CD4-positive, alpha-beta memory T cell (primary cell): ENCODE measurements around the gene PSPC1. TPM values are rescaled to one million over a fixed set of nuclear protein-coding genes. Genes with fewer than 3 reads are reported as not detected.

Experiments
- CTCF ChIA-PET: fragments of 350-600 bp; sonication (Branson Sonifier 250); formaldehyde crosslinking; loops from one replicate; lab custom pipeline; 2021; ENCODE audit warnings: inconsistent platforms; ENCODE audit not compliant: partially characterized antibody; lab: Charles Lee
- POLR2A ChIA-PET: fragments of 350-600 bp; sonication (Branson Sonifier 250); formaldehyde crosslinking; loops from one replicate; lab custom pipeline; 2021; ENCODE audit not compliant: partially characterized antibody; lab: Charles Lee
- DNase-seq, 5 donors: peaks; one replicate each; pipeline versions ENCODE4 v3.0.0 to v3.0.0-alpha.2; 2020 to 2022; ENCODE audit warnings: mixed read lengths in 1 of 5
- H3K27ac ChIP-seq: one replicate; pipeline ENCODE4 v1.7.0; 2013; ENCODE audit warnings: low read depth, low read length
- H3K27me3 ChIP-seq: 2 replicates; pipeline ENCODE4 v1.7.0; 2013; ENCODE audit warnings: mild to moderate bottlenecking, low read length, moderate library complexity; ENCODE audit not compliant: insufficient read depth
- H3K36me3 ChIP-seq: 2 replicates; pipeline ENCODE4 v1.7.0; 2013; ENCODE audit warnings: mild to moderate bottlenecking, low read length, moderate library complexity; ENCODE audit not compliant: insufficient read depth
- H3K4me1 ChIP-seq: 2 replicates; pipeline ENCODE4 v1.7.0; 2013; ENCODE audit warnings: mild to moderate bottlenecking, low read length, moderate library complexity; ENCODE audit not compliant: insufficient read depth
- H3K4me3 ChIP-seq, 2 donors: one replicate each; pipeline ENCODE4 v1.7.0; 2013; ENCODE audit warnings: low read length in 2 of 2, mild to moderate bottlenecking in 1 of 2
- H3K9me3 ChIP-seq, 2 donors: one replicate each; pipeline ENCODE4 v1.7.0; 2013; ENCODE audit warnings: low read length in 2 of 2, control low read depth in 1 of 2; ENCODE audit not compliant: control insufficient read depth in 1 of 2
- H3K27ac Mint-ChIP-seq, 7 donors: one replicate each; pipeline ENCODE4 v1.8.0; 2020 to 2021; ENCODE audit warnings: mixed read lengths in 7 of 7, mild to moderate bottlenecking in 6 of 7, inconsistent platforms in 3 of 7, moderate library complexity in 3 of 7
- H3K27me3 Mint-ChIP-seq, 2 donors: one replicate each; pipeline ENCODE4 v1.8.0; 2020 to 2021; ENCODE audit warnings: mixed read lengths in 2 of 2
- H3K36me3 Mint-ChIP-seq, 2 donors: one replicate each; pipeline ENCODE4 v1.8.0; 2020 to 2021; ENCODE audit warnings: mixed read lengths in 2 of 2, inconsistent platforms in 1 of 2, mild to moderate bottlenecking in 1 of 2
- H3K4me1 Mint-ChIP-seq, 4 donors: one replicate each; pipeline ENCODE4 v1.8.0; 2020 to 2021; ENCODE audit warnings: mixed read lengths in 4 of 4, mild to moderate bottlenecking in 1 of 4
- H3K4me3 Mint-ChIP-seq, 8 donors: one replicate each; pipeline ENCODE4 v1.8.0; 2020 to 2021; ENCODE audit warnings: mixed read lengths in 8 of 8, mild to moderate bottlenecking in 7 of 8, moderate library complexity in 6 of 8, inconsistent platforms in 3 of 8
- H3K9me3 Mint-ChIP-seq, 8 donors: one replicate each; pipeline ENCODE4 v1.8.0; 2020 to 2021; ENCODE audit warnings: mixed read lengths in 8 of 8, mild to moderate bottlenecking in 5 of 8, inconsistent platforms in 3 of 8, moderate library complexity in 1 of 8
- intact Hi-C: fragments of 100-400 bp; cut with micrococcal nuclease; formaldehyde crosslinking; loops from one replicate; pipeline ENCODE4 v1.15.1; 2023
- polyA plus RNA-seq, 2 donors: library from polyadenylated mRNA; unstranded; fragments of 300-500 nt; fragmentation: Illumina TruSeq; gene quantifications; one replicate each; pipeline ENCODE4 v1.2.3, GENCODE V29; 2021
- total RNA-seq, 2 experiments: library from RNA; stranded (reverse); gene quantifications; one replicate each; pipeline ENCODE4 v1.2.3, GENCODE V29; 2021

PSPC1 gene
- total and polyA plus RNA-seq, 4 experiments from 2014 or later, result 29.2 to 82.2 (median 58.2) TPM

- no peaks in the 10 kb centered on the region for H3K27me3 ChIP-seq
- no peak overlapping the region for H3K4me3 ChIP-seq
- no peaks in the 10 kb centered on the region for H3K9me3 ChIP-seq
- no peaks in the 10 kb centered on the region for H3K4me1 ChIP-seq
- Mint-ChIP-seq H3K4me1 (no peaks in the 10 kb centered on the region), H3K36me3 (peaks cover 0 to 3% of the 10 kb centered on the region in 2 donors), H3K27ac (no peak overlapping the region), H3K27me3 (no peaks in the 10 kb centered on the region), H3K9me3 (no peaks in the 10 kb centered on the region), H3K4me3 (no peak overlapping the region)
- no peaks in the 10 kb centered on the region for H3K36me3 ChIP-seq
- DNase-seq, result no peak
- CTCF ChIA-PET, result no interaction called here
- intact Hi-C loops, result no loop called here
- POLR2A ChIA-PET, result interaction anchor here (1.2 kb wide), 1 partner anchor 28 kb away, joined by 4 read pairs; the partner anchor contains the start of gene PSPC1
- no peak overlapping the region for H3K27ac ChIP-seq
Observed at GRCh38 chr13:19810996-19811881, 28.5 kb upstream of the PSPC1 start.

- Histone ChIP-seq H3K4me1 (no peaks in the 10 kb centered on the region), H3K36me3 (no peaks in the 10 kb centered on the region), H3K9me3 (no peaks in the 10 kb centered on the region), H3K27me3 (no peaks in the 10 kb centered on the region), H3K4me3 (no peak overlapping the region), H3K27ac (no peak overlapping the region)
- Mint-ChIP-seq H3K27ac (no peak overlapping the region), H3K4me3 (no peak overlapping the region), H3K9me3 (no peaks in the 10 kb centered on the region), H3K36me3 (peaks cover 0 to 3% of the 10 kb centered on the region in 2 donors), H3K27me3 (no peaks in the 10 kb centered on the region), H3K4me1 (no peaks in the 10 kb centered on the region)
- CTCF ChIA-PET, result no interaction called here
- intact Hi-C loops, result no loop called here
- no peak for DNase-seq
- POLR2A ChIA-PET, result no interaction called here
Observed at GRCh38 chr13:19810151-19810550, 27.4 kb upstream of the PSPC1 start.

GRCh38 chr13:19805765-19806164, 23.0 kb upstream of the PSPC1 start:
- H3K36me3 Mint-ChIP-seq, result no peaks in the 10 kb centered on the region

GRCh38 chr13:19795956-19796355, 13.2 kb upstream of the PSPC1 start:
- H3K9me3 ChIP-seq, result no peaks in the 10 kb centered on the region
- H3K4me3 Mint-ChIP-seq, result no peak overlapping the region
- H3K36me3 Mint-ChIP-seq, result peaks cover 0 to 4% of the 10 kb centered on the region in 2 donors
- no peak overlapping the region for H3K4me3 ChIP-seq
- peak overlapping the region in 1 of 7 donors; percentile 48 for H3K27ac Mint-ChIP-seq
- no peaks in the 10 kb centered on the region for H3K27me3 Mint-ChIP-seq
- H3K4me1 Mint-ChIP-seq, result no peaks in the 10 kb centered on the region
- intact Hi-C loops, result loop anchor here (10.0 kb wide), 1 partner anchor 61 kb away; no protein-coding TSS in a partner anchor
- no peaks in the 10 kb centered on the region for H3K27me3 ChIP-seq
- H3K9me3 Mint-ChIP-seq, result peaks cover 0 to 2% (median 0%) of the 10 kb centered on the region in 8 donors
- H3K4me1 ChIP-seq, result no peaks in the 10 kb centered on the region
- no peaks in the 10 kb centered on the region for H3K36me3 ChIP-seq
- POLR2A ChIA-PET, result no interaction called here
- no peak overlapping the region for H3K27ac ChIP-seq
- DNase-seq, result no peak
- CTCF ChIA-PET, result no interaction called here

More at GRCh38 chr13:19805765-19806164, 23.0 kb upstream of the PSPC1 start:
- Histone ChIP-seq H3K27ac (no peak overlapping the region), H3K27me3 (no peaks in the 10 kb centered on the region), H3K4me3 (no peak overlapping the region), H3K36me3 (no peaks in the 10 kb centered on the region), H3K4me1 (no peaks in the 10 kb centered on the region), H3K9me3 (no peaks in the 10 kb centered on the region)
- Mint-ChIP-seq H3K4me3 (no peak overlapping the region), H3K27ac (no peak overlapping the region), H3K9me3 (no peaks in the 10 kb centered on the region), H3K4me1 (no peaks in the 10 kb centered on the region), H3K27me3 (no peaks in the 10 kb centered on the region)
- no peak for DNase-seq
- ChIA-PET CTCF (no interaction called here), POLR2A (no interaction called here)
- intact Hi-C loops, result no loop called here

- CTCF ChIA-PET, result no interaction called here
- intact Hi-C loops, result loop anchor here (10.0 kb wide), 1 partner anchor 60 kb away; no protein-coding TSS in a partner anchor
- H3K4me1 ChIP-seq, result no peaks in the 10 kb centered on the region
- H3K27ac ChIP-seq, result no peak overlapping the region
- H3K9me3 Mint-ChIP-seq, result peaks cover 0 to 3% (median 0%) of the 10 kb centered on the region in 8 donors
- POLR2A ChIA-PET, result no interaction called here
- DNase-seq, result no peak
- no peaks in the 10 kb centered on the region for H3K4me1 Mint-ChIP-seq
- H3K27me3 ChIP-seq, result no peaks in the 10 kb centered on the region
- no peaks in the 10 kb centered on the region for H3K36me3 ChIP-seq
- H3K27ac Mint-ChIP-seq, result peak overlapping the region in 1 of 7 donors; percentile 18
- no peaks in the 10 kb centered on the region for H3K9me3 ChIP-seq
- H3K4me3 Mint-ChIP-seq, result no peak overlapping the region
- no peak overlapping the region for H3K4me3 ChIP-seq
- peaks cover 0 to 4% of the 10 kb centered on the region in 2 donors for H3K36me3 Mint-ChIP-seq
- no peaks in the 10 kb centered on the region for H3K27me3 Mint-ChIP-seq
Observed at GRCh38 chr13:19794631-19795030, 11.9 kb upstream of the PSPC1 start.

GRCh38 chr13:19791953-19792537, 9.3 kb upstream of the PSPC1 start:
- H3K4me1 ChIP-seq, result no peaks in the 10 kb centered on the region
- Mint-ChIP-seq H3K27me3 (no peaks in the 10 kb centered on the region), H3K4me3 (no peak overlapping the region), H3K4me1 (no peaks in the 10 kb centered on the region), H3K36me3 (no peaks in the 10 kb centered on the region), H3K27ac (no peak overlapping the region), H3K9me3 (peaks cover 0 to 3% (median 0%) of the 10 kb centered on the region in 8 donors)
- ChIA-PET CTCF (interaction anchor here (1.3 kb wide), 1 partner anchor 48 kb away, joined by 3 read pairs; no protein-coding TSS in a partner anchor), POLR2A (interaction anchor here (2.2 kb wide), 1 partner anchor 10 kb away, joined by 8 read pairs; the partner anchor contains the start of gene PSPC1)
- H3K27ac ChIP-seq, result no peak overlapping the region
- H3K27me3 ChIP-seq, result no peaks in the 10 kb centered on the region
- no peak for DNase-seq
- H3K4me3 ChIP-seq, result no peak overlapping the region
- intact Hi-C loops, result loop anchor here (10.0 kb wide), 1 partner anchor 57 kb away; no protein-coding TSS in a partner anchor
- H3K36me3 ChIP-seq, result no peaks in the 10 kb centered on the region
- H3K9me3 ChIP-seq, result no peaks in the 10 kb centered on the region
